NCI-H2227 (cell line): ENCODE results near the gene PLIN3.
"Not testable (repeated sequence)": the region's sequence is repeated elsewhere in the genome, so short reads cannot be mapped to it uniquely, and the experiment has no call there.

Experiments
- DNase-seq: peaks from one replicate; lab custom pipeline; 2025; ENCODE audit not compliant: unreplicated experiment; lab: John Stamatoyannopoulos, UW

PLIN3 gene

GRCh38 chr19:4847190-4847973 lies 20.1 kb downstream of the PLIN3 start:
- no peak for DNase-seq

- not testable (repeated sequence) for DNase-seq
Measured at GRCh38 chr19:4845975-4846374, 21.5 kb downstream of the PLIN3 start.

GRCh38 chr19:4844348-4845179 lies 22.9 kb downstream of the PLIN3 start:
- DNase-seq = no peak

- DNase-seq = no peak
Measured at GRCh38 chr19:4843647-4843965, 23.9 kb downstream of the PLIN3 start.

- DNase-seq = no peak
Measured at GRCh38 chr19:4839192-4839591, 28.3 kb downstream of the PLIN3 start.

- DNase-seq = no peak
Measured at GRCh38 chr19:4832776-4833175, 34.7 kb downstream of the PLIN3 start.

GRCh38 chr19:4831979-4832340 lies 35.5 kb downstream of the PLIN3 start:
- DNase-seq = not testable (repeated sequence)

- DNase-seq = peak; percentile 24
Measured at GRCh38 chr19:4831304-4831978, 36.0 kb downstream of the PLIN3 start, which contains the start of gene TICAM1. Gene TICAM1, minus strand, starts transcription at chr19:4831712. Its CDS starts 13,335 bp downstream, at chr19:4818377.

GRCh38 chr19:4830768-4831265 lies 36.6 kb downstream of the PLIN3 start:
- DNase-seq = no peak

- DNase-seq = no peak
Measured at GRCh38 chr19:4830332-4830731, 37.1 kb downstream of the PLIN3 start.

GRCh38 chr19:4829001-4829712 lies 38.3 kb downstream of the PLIN3 start:
- DNase-seq = no peak

- no peak for DNase-seq
Measured at GRCh38 chr19:4823577-4823976, 43.9 kb downstream of the PLIN3 start.

- not testable (repeated sequence) for DNase-seq
Measured at GRCh38 chr19:4822354-4822753, 45.1 kb downstream of the PLIN3 start.

- no peak for DNase-seq
Measured at GRCh38 chr19:4821265-4821664, 46.2 kb downstream of the PLIN3 start.

- no peak for DNase-seq
Measured at GRCh38 chr19:4817467-4818277, 49.8 kb downstream of the PLIN3 start.

- DNase-seq = no peak
Measured at GRCh38 chr19:4816950-4817278, 50.6 kb downstream of the PLIN3 start.

- DNase-seq = no peak
Measured at GRCh38 chr19:4816202-4816949, 51.1 kb downstream of the PLIN3 start.

- peak; percentile 89 for DNase-seq
Measured at GRCh38 chr19:4815426-4816201, 51.9 kb downstream of the PLIN3 start.
